Panc1 (cell line): ENCODE data around the gene RAP1GAP2. TPM values are rescaled to one million over a fixed set of nuclear protein-coding genes. Genes with fewer than 3 reads are reported as not detected.
A peak's percentile ranks its signal among the peaks of the same experiment; 100 is the strongest.

Experiments used
- ATAC-seq: fragments of 200-7000 bp; cut with Tn5 transposase; 2 replicates; pipeline ENCODE4 v1.9.1; 2020; ENCODE audit warnings: mild to moderate bottlenecking, moderate library complexity
- BruUV-seq: library from RNA; stranded (reverse); fragments of 400-500 nt; replicated peaks from 2 replicates; lab custom pipeline; 2021; lab: Mats Ljungman, UMichigan
- CTCF ChIA-PET: fragments of 300-600 bp; sonication (Branson Sonifier 250); formaldehyde crosslinking; loops from one replicate; lab custom pipeline; 2022; ENCODE audit warnings: antibody characterized with exemption; lab: Charles Lee
- POLR2A ChIA-PET: fragments of 300-600 bp; sonication (Branson Sonifier 250); formaldehyde crosslinking; loops from one replicate; lab custom pipeline; 2022; ENCODE audit warnings: antibody characterized with exemption; lab: Charles Lee
- DNase-seq: peaks from one replicate; pipeline ENCODE4 v3.0.0-alpha.2; 2010; ENCODE audit warnings: low read depth, low spot score
- H3K27ac ChIP-seq: 2 replicates; pipeline ENCODE4 v1.5.1; 2011; ENCODE audit warnings: mild to moderate bottlenecking, low read length, inconsistent platforms
- H3K27me3 ChIP-seq: fragments of 200-500 bp; sonication (Bioruptor generic); 2 replicates; pipeline ENCODE4 v1.6.0; 2014; ENCODE audit warnings: low read length, inconsistent platforms; ENCODE audit not compliant: control insufficient read depth, insufficient read depth
- H3K36me3 ChIP-seq: fragments of 200-500 bp; sonication (Bioruptor generic); 2 replicates; pipeline ENCODE4 v1.5.1; 2014; ENCODE audit warnings: inconsistent platforms, mild to moderate bottlenecking, low read length, moderate library complexity; ENCODE audit not compliant: control insufficient read depth, insufficient read depth
- H3K4me1 ChIP-seq: 2 replicates; pipeline ENCODE4 v1.5.1; 2011; ENCODE audit warnings: inconsistent platforms, mild to moderate bottlenecking, low read length, moderate library complexity; ENCODE audit not compliant: control insufficient read depth, insufficient read depth
- H3K4me3 ChIP-seq, 2 experiments: 2 replicates each; pipeline ENCODE4 v1.5.1; 2011 to 2012; ENCODE audit warnings: low read depth in 2 of 2, low read length in 2 of 2, mild to moderate bottlenecking in 2 of 2, inconsistent platforms in 1 of 2, moderate library complexity in 1 of 2
- H3K9me3 ChIP-seq: fragments of 200-500 bp; sonication (Bioruptor generic); 2 replicates; pipeline ENCODE4 v1.5.1; 2014; ENCODE audit warnings: low read depth, mild to moderate bottlenecking, inconsistent platforms, low read length, moderate library complexity; ENCODE audit not compliant: control insufficient read depth, insufficient read depth
- CTCF ChIP-seq: fragments of 450-650 bp; IDR thresholded peaks from 2 replicates; pipeline ENCODE4 v1.5.1; 2017; ENCODE audit warnings: mild to moderate bottlenecking
- POLR2AphosphoS5 ChIP-seq: IDR thresholded peaks from 2 replicates; pipeline ENCODE4 v1.6.1; 2012; ENCODE audit warnings: mild to moderate bottlenecking, low read depth, low read length, moderate library complexity
- REST ChIP-seq, 2 experiments: IDR thresholded peaks; 2 replicates each; pipeline ENCODE4 v1.6.1; 2011 to 2012; ENCODE audit warnings: low read depth in 2 of 2, control low read depth in 1 of 2, low read length in 1 of 2, mild to moderate bottlenecking in 1 of 2, moderate library complexity in 1 of 2; ENCODE audit not compliant: insufficient read depth in 1 of 2
- SIN3A ChIP-seq: IDR thresholded peaks from 2 replicates; pipeline ENCODE4 v1.6.1; 2012; ENCODE audit warnings: low read depth, mild to moderate bottlenecking, low read length, moderate library complexity, borderline replicate concordance; ENCODE audit not compliant: insufficient read depth
- TCF7L2 ChIP-seq: IDR thresholded peaks from 2 replicates; pipeline ENCODE4 v1.6.1; 2011; ENCODE audit warnings: mild to moderate bottlenecking, low read depth, low read length, inconsistent platforms
- in situ Hi-C: cut with HindIII; loops from 2 replicates; pipeline ENCODE4 v1.10.0; 2016; ENCODE audit warnings: low sequenced_read_pairs, low pct_unique_long_range_greater_than_20kb
- intact Hi-C: fragments of 100-400 bp; cut with micrococcal nuclease; formaldehyde crosslinking; loops from one replicate; pipeline ENCODE4 v1.10.0; 2022; ENCODE audit not compliant: unreplicated experiment
- total RNA-seq: library from RNA; stranded (reverse); gene quantifications from one replicate; pipeline ENCODE4 v1.2.1, GENCODE V29; 2021; ENCODE audit not compliant: unreplicated experiment

Gene RAP1GAP2
- total RNA-seq, 1 experiment from 2014 or later: 10.0 TPM

- H3K36me3 ChIP-seq: no peaks in the 10 kb centered on the region
- intact Hi-C loops (no loop called here), in situ Hi-C loops (no loop called here)
- ChIA-PET POLR2A (no interaction called here), CTCF (interaction anchor here (0.6 kb wide), 1 partner anchor 61 kb away, joined by 5 read pairs; no protein-coding TSS in a partner anchor)
- no peak overlapping the region for H3K27ac ChIP-seq
- DNase-seq (no peak), ATAC-seq (no peak)
- H3K4me3 ChIP-seq: no peak overlapping the region
- H3K4me1 ChIP-seq: peaks cover 12% of the 10 kb centered on the region; the same call in 1 of the 2 replicates
- no peaks in the 10 kb centered on the region for H3K9me3 ChIP-seq
- H3K27me3 ChIP-seq: no peaks in the 10 kb centered on the region
- no TSS peak for BruUV-seq
- TF ChIP-seq TCF7L2: no peak
- no peak for TF ChIP-seq CTCF
- no peak for TF ChIP-seq REST (IDR thresholded peaks at IDR 0.05; ENCODE audit: insufficient read depth in 1 of 2, low read depth in 2 of 2, low read length in 1 of 2)
- no peak for TF ChIP-seq POLR2AphosphoS5
- TF ChIP-seq SIN3A: no peak
Measured at GRCh38 chr17:2950846-2951245, 154.6 kb downstream of the RAP1GAP2 start.

- Histone ChIP-seq H3K27ac (peak overlapping the region; percentile 39; the same call in 1 of the 2 replicates), H3K9me3 (no peaks in the 10 kb centered on the region), H3K36me3 (no peaks in the 10 kb centered on the region), H3K4me1 (peaks cover 14% of the 10 kb centered on the region; the same call in 1 of the 2 replicates), H3K27me3 (no peaks in the 10 kb centered on the region), H3K4me3 (0 out of 4 replicates have a peak overlapping the region, but pooled peaks of 1 of the 2 experiments have one; percentile 3)
- no peak for DNase-seq
- CTCF ChIA-PET: no interaction called here
- in situ Hi-C loops: no loop called here
- ATAC-seq: peak; percentile 71; the same call in 1 of the 2 replicates
- TF ChIP-seq POLR2AphosphoS5 (no peak), TCF7L2 (no peak), REST (IDR thresholded peaks at IDR 0.05; ENCODE audit: insufficient read depth in 1 of 2, low read depth in 2 of 2, low read length in 1 of 2) (no peak), SIN3A (no peak), CTCF (no peak)
- BruUV-seq: no TSS peak
- intact Hi-C loops: no loop called here
- POLR2A ChIA-PET: no interaction called here
Measured at GRCh38 chr17:2952174-2952845, 156.1 kb downstream of the RAP1GAP2 start.
